Lower leg skin (tissue), 3 donors: ENCODE measurements around the gene PDX1.

ENCODE experiments used
- CTCF ChIP-seq, 3 donors: fragments of 450-650 bp; IDR thresholded peaks; one replicate each; pipeline ENCODE4 v1.5.1; 2016; ENCODE audit warnings: antibody characterized with exemption in 3 of 3, mild to moderate bottlenecking in 3 of 3, moderate library complexity in 2 of 3
- POLR2A ChIP-seq, 2 donors: fragments of 450-650 bp; IDR thresholded peaks; one replicate each; pipeline ENCODE4 v1.6.1; 2016 to 2017; ENCODE audit warnings: antibody characterized with exemption in 2 of 2, mild to moderate bottlenecking in 1 of 2, moderate library complexity in 1 of 2

- TF ChIP-seq CTCF (IDR thresholded peaks at IDR 0.05): no peak
- no peak for TF ChIP-seq POLR2A (IDR thresholded peaks at IDR 0.05)
These were observed 2.5 kb upstream of the PDX1 start for GRCh38 chr13:27917121-27917947.
